ENCODE measurements around the gene RAB34. TPM values are rescaled to one million over a fixed set of nuclear protein-coding genes. Genes with fewer than 3 reads are reported as not detected.

The RAB34 gene
- total RNA-seq, 2 experiments from 2014 or later: 10.0 to 12.7 TPM

GRCh38 chr17:28751600-28752366 lies 34.1 kb upstream of the RAB34 start:
- H3K4me1 Mint-ChIP-seq (ENCODE audit: low read depth): peaks cover 28% of the 10 kb centered on the region
- no peak overlapping the region for H3K4me3 Mint-ChIP-seq
- CTCF ChIA-PET: interaction anchor here (0.6 to 17.5 kb wide), 9 partner anchors 11 to 175 kb away, joined by 3 to 736 read pairs (median 6); partner anchors contain the start of genes FAM222B, NEK8 and TLCD1
- H3K36me3 Mint-ChIP-seq (ENCODE audit: low read depth): peaks cover 28% of the 10 kb centered on the region
- H3K27ac Mint-ChIP-seq: no peak overlapping the region
- no peaks in the 10 kb centered on the region for H3K9me3 Mint-ChIP-seq (ENCODE audit: insufficient read depth)
- ATAC-seq: no peak
- POLR2A ChIA-PET: interaction anchor here (0.6 to 13.0 kb wide), 3 partner anchors 9 to 31 kb away, joined by 3 to 212 read pairs (median 3); partner anchors contain the start of genes NEK8 and TLCD1
- H3K27me3 Mint-ChIP-seq (ENCODE audit: low read depth): no peaks in the 10 kb centered on the region
- no peak for DNase-seq

GRCh38 chr17:28750178-28751047 lies 32.7 kb upstream of the RAB34 start:
- peak; percentile 95 for DNase-seq
- CTCF ChIA-PET: interaction anchor here (0.6 to 17.5 kb wide), 42 partner anchors 9 to 203 kb away, joined by 3 to 736 read pairs (median 4); partner anchors contain the start of genes BLTP2, FAM222B, NEK8 and PROCA1
- ATAC-seq: peak; percentile 83
- POLR2A ChIA-PET: interaction anchor here (13.0 kb wide), 1 partner anchor 24 kb away, joined by 212 read pairs; the partner anchor contains the start of genes NEK8 and TLCD1
- no peak overlapping the region for H3K4me3 Mint-ChIP-seq
- peaks cover 30% of the 10 kb centered on the region for H3K36me3 Mint-ChIP-seq (ENCODE audit: low read depth)
- H3K27me3 Mint-ChIP-seq (ENCODE audit: low read depth): no peaks in the 10 kb centered on the region
- peaks cover 34% of the 10 kb centered on the region for H3K4me1 Mint-ChIP-seq (ENCODE audit: low read depth)
- peak overlapping the region; percentile 16 for H3K27ac Mint-ChIP-seq
- H3K9me3 Mint-ChIP-seq (ENCODE audit: insufficient read depth): no peaks in the 10 kb centered on the region

GRCh38 chr17:28749516-28750177 lies 32.0 kb upstream of the RAB34 start:
- ATAC-seq (no peak), DNase-seq (no peak)
- ChIA-PET POLR2A (interaction anchor here (13.0 kb wide), 1 partner anchor 23 kb away, joined by 212 read pairs; the partner anchor contains the start of genes NEK8 and TLCD1), CTCF (interaction anchor here (0.6 to 17.5 kb wide), 38 partner anchors 9 to 204 kb away, joined by 3 to 736 read pairs (median 4); partner anchors contain the start of genes BLTP2, FAM222B, NEK8 and PROCA1)
- H3K4me3 Mint-ChIP-seq: no peak overlapping the region
- H3K27me3 Mint-ChIP-seq (ENCODE audit: low read depth): no peaks in the 10 kb centered on the region
- H3K36me3 Mint-ChIP-seq (ENCODE audit: low read depth): peaks cover 30% of the 10 kb centered on the region
- H3K9me3 Mint-ChIP-seq (ENCODE audit: insufficient read depth): no peaks in the 10 kb centered on the region
- peak overlapping the region; percentile 16 for H3K27ac Mint-ChIP-seq
- peaks cover 36% of the 10 kb centered on the region for H3K4me1 Mint-ChIP-seq (ENCODE audit: low read depth)

- Mint-ChIP-seq H3K4me3 (no peak overlapping the region), H3K27me3 (ENCODE audit: low read depth) (no peaks in the 10 kb centered on the region), H3K9me3 (ENCODE audit: insufficient read depth) (no peaks in the 10 kb centered on the region), H3K4me1 (ENCODE audit: low read depth) (peaks cover 36% of the 10 kb centered on the region), H3K36me3 (ENCODE audit: low read depth) (peaks cover 27% of the 10 kb centered on the region), H3K27ac (peak overlapping the region; percentile 65)
- POLR2A ChIA-PET: interaction anchor here (13.0 kb wide), 1 partner anchor 23 kb away, joined by 212 read pairs; the partner anchor contains the start of genes NEK8 and TLCD1
- CTCF ChIA-PET: interaction anchor here (0.8 to 17.5 kb wide), 16 partner anchors 8 to 205 kb away, joined by 3 to 736 read pairs (median 5); partner anchors contain the start of genes NEK8, PROCA1, RPL23A and TLCD1
- no peak for DNase-seq
- ATAC-seq: no peak
Observed at GRCh38 chr17:28748852-28749515, 31.3 kb upstream of the RAB34 start.

GRCh38 chr17:28747801-28748750 lies 30.4 kb upstream of the RAB34 start:
- no peaks in the 10 kb centered on the region for H3K27me3 Mint-ChIP-seq (ENCODE audit: low read depth)
- no peaks in the 10 kb centered on the region for H3K9me3 Mint-ChIP-seq (ENCODE audit: insufficient read depth)
- ChIA-PET CTCF (interaction anchor here (1.0 to 17.5 kb wide), 5 partner anchors 15 to 206 kb away, joined by 3 to 736 read pairs (median 46); partner anchors contain the start of genes NEK8, RPL23A and TLCD1), POLR2A (interaction anchor here (0.7 to 13.0 kb wide), 3 partner anchors 22 to 149 kb away, joined by 3 to 212 read pairs (median 4); partner anchors contain the start of genes NEK8, PROCA1 and TLCD1)
- peak overlapping the region; percentile 65 for H3K27ac Mint-ChIP-seq
- H3K4me3 Mint-ChIP-seq: no peak overlapping the region
- H3K4me1 Mint-ChIP-seq (ENCODE audit: low read depth): peaks cover 38% of the 10 kb centered on the region
- no peak for DNase-seq
- H3K36me3 Mint-ChIP-seq (ENCODE audit: low read depth): peaks cover 27% of the 10 kb centered on the region
- ATAC-seq: no peak

GRCh38 chr17:28747051-28747691 lies 29.5 kb upstream of the RAB34 start:
- POLR2A ChIA-PET: interaction anchor here (0.7 to 13.0 kb wide), 4 partner anchors 21 to 148 kb away, joined by 3 to 212 read pairs (median 6); partner anchors contain the start of genes NEK8, PROCA1, RPL23A and TLCD1
- no peaks in the 10 kb centered on the region for H3K27me3 Mint-ChIP-seq (ENCODE audit: low read depth)
- no peak overlapping the region for H3K4me3 Mint-ChIP-seq
- H3K9me3 Mint-ChIP-seq (ENCODE audit: insufficient read depth): no peaks in the 10 kb centered on the region
- H3K27ac Mint-ChIP-seq: no peak overlapping the region
- DNase-seq (no peak), ATAC-seq (no peak)
- peaks cover 23% of the 10 kb centered on the region for H3K36me3 Mint-ChIP-seq (ENCODE audit: low read depth)
- CTCF ChIA-PET: interaction anchor here (1.3 to 17.5 kb wide), 3 partner anchors 16 to 207 kb away, joined by 3 to 736 read pairs (median 133); partner anchors contain the start of genes NEK8 and TLCD1
- H3K4me1 Mint-ChIP-seq (ENCODE audit: low read depth): peaks cover 40% of the 10 kb centered on the region

- CTCF ChIA-PET: interaction anchor here (11.1 to 17.5 kb wide), 2 partner anchors 16 to 19 kb away, joined by 133 to 736 read pairs; partner anchors contain the start of genes NEK8 and TLCD1
- Mint-ChIP-seq H3K9me3 (ENCODE audit: insufficient read depth) (no peaks in the 10 kb centered on the region), H3K36me3 (ENCODE audit: low read depth) (peaks cover 23% of the 10 kb centered on the region), H3K27ac (peak overlapping the region; percentile 95), H3K4me3 (peak overlapping the region; percentile 90), H3K27me3 (ENCODE audit: low read depth) (no peaks in the 10 kb centered on the region), H3K4me1 (ENCODE audit: low read depth) (peaks cover 45% of the 10 kb centered on the region)
- ATAC-seq (no peak), DNase-seq (no peak)
- POLR2A ChIA-PET: interaction anchor here (1.2 to 13.0 kb wide), 3 partner anchors 20 to 35 kb away, joined by 4 to 212 read pairs (median 7); partner anchors contain the start of genes NEK8, PROCA1, RPL23A and TLCD1
Observed at GRCh38 chr17:28746611-28747050, 29.0 kb upstream of the RAB34 start.

- DNase-seq (no peak), ATAC-seq (no peak)
- Mint-ChIP-seq H3K27ac (peak overlapping the region; percentile 95), H3K4me1 (ENCODE audit: low read depth) (peaks cover 52% of the 10 kb centered on the region), H3K9me3 (ENCODE audit: insufficient read depth) (no peaks in the 10 kb centered on the region), H3K4me3 (peak overlapping the region; percentile 90), H3K27me3 (ENCODE audit: low read depth) (no peaks in the 10 kb centered on the region), H3K36me3 (ENCODE audit: low read depth) (peaks cover 25% of the 10 kb centered on the region)
- POLR2A ChIA-PET: interaction anchor here (0.8 to 13.0 kb wide), 3 partner anchors 20 to 84 kb away, joined by 4 to 212 read pairs (median 7); partner anchors contain the start of genes NEK8, RPL23A, SDF2 and SUPT6H
- CTCF ChIA-PET: interaction anchor here (0.9 to 17.5 kb wide), 4 partner anchors 17 to 208 kb away, joined by 3 to 736 read pairs (median 68); partner anchors contain the start of genes NEK8 and TLCD1
Observed at GRCh38 chr17:28745786-28746411, 28.2 kb upstream of the RAB34 start.

Measured in activated CD8-positive, alpha-beta T cell treated with anti-CD3 and anti-CD28 coated beads, Interleukin-2, amount 10 ng/mL, durations not matched to agents 7 days and 5 days (primary cell).